Effector memory CD8-positive, alpha-beta T cell (primary cell): ENCODE results near the gene TRIM5.

Experiments used
- ATAC-seq: fragments of 150-1000 bp; cut with Tn5 transposase; replicated peaks from 2 replicates; pipeline ENCODE4 v1.10.0; 2021; ENCODE audit warnings: mild to moderate bottlenecking, moderate library complexity
- DNase-seq, 3 experiments: peaks; one replicate each; pipeline ENCODE4 v3.0.0; 2021
- H3K27ac Mint-ChIP-seq, 2 donors: one replicate each; pipeline ENCODE4 v1.8.0; 2022; ENCODE audit warnings: mild to moderate bottlenecking in 2 of 2, mixed read lengths in 2 of 2, moderate library complexity in 2 of 2
- H3K27me3 Mint-ChIP-seq, 2 donors: one replicate each; pipeline ENCODE4 v1.8.0; 2022; ENCODE audit warnings: mixed read lengths in 2 of 2
- H3K36me3 Mint-ChIP-seq: one replicate; pipeline ENCODE4 v1.8.0; 2022; ENCODE audit warnings: mild to moderate bottlenecking, moderate library complexity, mixed read lengths; ENCODE audit not compliant: insufficient read depth
- H3K4me1 Mint-ChIP-seq, 2 donors: one replicate each; pipeline ENCODE4 v1.8.0; 2022; ENCODE audit warnings: low read depth in 2 of 2, mixed read lengths in 2 of 2
- H3K4me3 Mint-ChIP-seq, 2 donors: one replicate each; pipeline ENCODE4 v1.8.0; 2022; ENCODE audit warnings: mild to moderate bottlenecking in 2 of 2, mixed read lengths in 2 of 2, moderate library complexity in 2 of 2
- H3K9me3 Mint-ChIP-seq, 2 donors: one replicate each; pipeline ENCODE4 v1.8.0; 2022; ENCODE audit warnings: mixed read lengths in 2 of 2

The TRIM5 gene

GRCh38 chr11:5631969-5632635 lies 52.8 kb downstream of the TRIM5 start:
- DNase-seq (no peak), ATAC-seq (no peak)
- H3K4me1 Mint-ChIP-seq = peaks cover 20 to 30% of the 10 kb centered on the region in 2 donors
- H3K4me3 Mint-ChIP-seq = no peak overlapping the region
- peaks cover 38% of the 10 kb centered on the region for H3K36me3 Mint-ChIP-seq
- H3K9me3 Mint-ChIP-seq = no peaks in the 10 kb centered on the region
- H3K27ac Mint-ChIP-seq = no peak overlapping the region
- no peaks in the 10 kb centered on the region for H3K27me3 Mint-ChIP-seq

GRCh38 chr11:5631417-5631816 lies 53.5 kb downstream of the TRIM5 start:
- Mint-ChIP-seq H3K4me3 (no peak overlapping the region), H3K27ac (no peak overlapping the region), H3K36me3 (peaks cover 34% of the 10 kb centered on the region), H3K9me3 (no peaks in the 10 kb centered on the region), H3K4me1 (peaks cover 24 to 36% of the 10 kb centered on the region in 2 donors), H3K27me3 (no peaks in the 10 kb centered on the region)
- DNase-seq = no peak
- ATAC-seq = no peak

- DNase-seq = no peak
- Mint-ChIP-seq H3K36me3 (no peaks in the 10 kb centered on the region), H3K4me3 (peak overlapping the region; percentile 77 to 83), H3K27me3 (no peaks in the 10 kb centered on the region), H3K9me3 (no peaks in the 10 kb centered on the region), H3K27ac (peak overlapping the region; percentile 81 to 94), H3K4me1 (peaks cover 31 to 40% of the 10 kb centered on the region in 2 donors)
- ATAC-seq = no peak
Observed at GRCh38 chr11:5626196-5626595, 58.7 kb downstream of the TRIM5 start.

GRCh38 chr11:5625281-5625680 lies 59.6 kb downstream of the TRIM5 start:
- Mint-ChIP-seq H3K4me1 (peaks cover 31 to 33% of the 10 kb centered on the region in 2 donors), H3K9me3 (no peaks in the 10 kb centered on the region), H3K36me3 (no peaks in the 10 kb centered on the region), H3K4me3 (peak overlapping the region; percentile 77 to 83), H3K27ac (peak overlapping the region; percentile 81 to 94), H3K27me3 (no peaks in the 10 kb centered on the region)
- DNase-seq = no peak
- no peak for ATAC-seq

- Mint-ChIP-seq H3K36me3 (no peaks in the 10 kb centered on the region), H3K27me3 (no peaks in the 10 kb centered on the region), H3K4me3 (peak within 1 kb of the TSS; percentile 77 to 83), H3K9me3 (no peaks in the 10 kb centered on the region), H3K27ac (peak within 1 kb of the TSS; percentile 81 to 94), H3K4me1 (peaks cover 29 to 30% of the 10 kb centered on the region in 2 donors)
- DNase-seq (peak; percentile 45 to 57 (median 50)), ATAC-seq (peak; percentile 97)
Observed at GRCh38 chr11:5624489-5625279, 60.2 kb downstream of the TRIM5 start, which contains the start of gene TRIM34. TSS of gene TRIM34 (plus strand) at chr11:5625001. CDS start at chr11:5632332, 7,331 bp downstream.

- Mint-ChIP-seq H3K36me3 (no peaks in the 10 kb centered on the region), H3K4me1 (peaks cover 24 to 26% of the 10 kb centered on the region in 2 donors), H3K27ac (no peak overlapping the region), H3K4me3 (no peak overlapping the region), H3K27me3 (no peaks in the 10 kb centered on the region), H3K9me3 (no peaks in the 10 kb centered on the region)
- ATAC-seq (no peak), DNase-seq (no peak)
Observed at GRCh38 chr11:5622802-5623201, 62.1 kb downstream of the TRIM5 start.

GRCh38 chr11:5621580-5621979 lies 63.3 kb downstream of the TRIM5 start:
- Mint-ChIP-seq H3K27ac (no peak overlapping the region), H3K9me3 (no peaks in the 10 kb centered on the region), H3K27me3 (no peaks in the 10 kb centered on the region), H3K4me1 (peaks cover 16 to 17% of the 10 kb centered on the region in 2 donors), H3K4me3 (no peak overlapping the region), H3K36me3 (no peaks in the 10 kb centered on the region)
- DNase-seq (no peak), ATAC-seq (no peak)

GRCh38 chr11:5620651-5621521 lies 64.0 kb downstream of the TRIM5 start:
- Mint-ChIP-seq H3K4me3 (no peak overlapping the region), H3K9me3 (no peaks in the 10 kb centered on the region), H3K27me3 (no peaks in the 10 kb centered on the region), H3K27ac (no peak overlapping the region), H3K4me1 (peaks cover 12 to 13% of the 10 kb centered on the region in 2 donors), H3K36me3 (no peaks in the 10 kb centered on the region)
- DNase-seq (no peak), ATAC-seq (no peak)

GRCh38 chr11:5618807-5619206 lies 66.1 kb downstream of the TRIM5 start:
- no peaks in the 10 kb centered on the region for H3K9me3 Mint-ChIP-seq
- no peaks in the 10 kb centered on the region for H3K27me3 Mint-ChIP-seq
- ATAC-seq (no peak), DNase-seq (no peak)
- H3K4me1 Mint-ChIP-seq = peaks cover 0 to under 1% of the 10 kb centered on the region in 2 donors
- H3K4me3 Mint-ChIP-seq = no peak overlapping the region
- H3K27ac Mint-ChIP-seq = no peak overlapping the region
- no peaks in the 10 kb centered on the region for H3K36me3 Mint-ChIP-seq
